ENCODE results near the gene MIPEP. TPM values are rescaled to one million over a fixed set of nuclear protein-coding genes. Genes with fewer than 3 reads are reported as not detected.

Gene MIPEP
- total and polyA plus RNA-seq, 10 of the 15 experiments (the other 5 are each of a cell fraction or from before 2014, with no cell fraction given), result 15.6 to 56.2 (median 29.8) TPM

- intact Hi-C loops (cut with micrococcal nuclease; ENCODE audit: unreplicated experiment), result loop anchor here (5.0 kb wide), 1 partner anchor 37 kb away; no protein-coding TSS in a partner anchor
- ChIA-PET CTCF (interaction anchor here (0.5 to 1.8 kb wide), 3 partner anchors 39 to 179 kb away, joined by 3 to 6 read pairs (median 5); no protein-coding TSS in a partner anchor), POLR2A (no interaction called here), SMC1A (ENCODE audit: uncharacterized antibody, unreplicated experiment) (interaction anchor here (1.0 to 3.3 kb wide), 7 partner anchors 18 to 107 kb away, joined by 3 to 19 read pairs (median 3); no protein-coding TSS in a partner anchor), RAD21 (ENCODE audit: unreplicated experiment) (interaction anchor here (0.9 to 1.6 kb wide), 5 partner anchors 16 to 72 kb away, joined by 3 to 5 read pairs (median 3); no protein-coding TSS in a partner anchor)
- Histone ChIP-seq H3K9ac (ENCODE audit: control insufficient read depth, insufficient read depth, low read length) (no peak overlapping the region), H3K4me3 (no peak overlapping the region), H4K20me1 (ENCODE audit: control insufficient read depth, insufficient read depth) (no peaks in the 10 kb centered on the region), H3K27me3 (replicated peaks in 1 of 2; ENCODE audit: control insufficient read depth in 2 of 2, insufficient read depth in 2 of 2, low read length in 1 of 2) (no peaks in the 10 kb centered on the region), H3K79me2 (ENCODE audit: control insufficient read depth, insufficient read depth, low read length) (no peaks in the 10 kb centered on the region), H2AFZ (ENCODE audit: control insufficient read depth, low read depth, low read length) (no peak overlapping the region), H3K4me2 (ENCODE audit: control insufficient read depth, insufficient read depth) (no peak overlapping the region; the same call in 1 of the 2 replicates), H3K27ac (ENCODE audit: control insufficient read depth, insufficient read depth) (no peak overlapping the region), H3K9me3 (replicated peaks; ENCODE audit: control insufficient read depth, insufficient read depth, low read length) (no peaks in the 10 kb centered on the region), H3K36me3 (ENCODE audit: control insufficient read depth in 2 of 2, insufficient read depth in 2 of 2, low read length in 1 of 2) (no peaks in the 10 kb centered on the region), H3K4me1 (ENCODE audit: control insufficient read depth, insufficient read depth, low read length) (peaks cover 55% of the 10 kb centered on the region)
- 98% methylated on average over 2 of the region's 2 CpGs for WGBS (ENCODE audit: insufficient coverage, insufficient replicate concordance, low lambda C conversion rate, missing lambda C conversion rate)
- no TSS peak for BruUV-seq (replicated peaks)
- in situ Hi-C loops (cut with MboI), result no loop called here
- ATAC-seq (no peak), FAIRE-seq (no peak), DNase-seq (ENCODE audit: low read depth, low spot score) (no peak)
- no peak for TF ChIP-seq IKZF1 (conservative IDR thresholded peaks at IDR 0.05)
- no peak for TF ChIP-seq PAX5 (IDR thresholded peaks at IDR 0.05; ENCODE audit: borderline replicate concordance, low read depth, low read length)
- no peak for TF ChIP-seq TBL1XR1 (IDR thresholded peaks at IDR 0.05; ENCODE audit: low read depth, low read length)
- TF ChIP-seq, protein P1, sequence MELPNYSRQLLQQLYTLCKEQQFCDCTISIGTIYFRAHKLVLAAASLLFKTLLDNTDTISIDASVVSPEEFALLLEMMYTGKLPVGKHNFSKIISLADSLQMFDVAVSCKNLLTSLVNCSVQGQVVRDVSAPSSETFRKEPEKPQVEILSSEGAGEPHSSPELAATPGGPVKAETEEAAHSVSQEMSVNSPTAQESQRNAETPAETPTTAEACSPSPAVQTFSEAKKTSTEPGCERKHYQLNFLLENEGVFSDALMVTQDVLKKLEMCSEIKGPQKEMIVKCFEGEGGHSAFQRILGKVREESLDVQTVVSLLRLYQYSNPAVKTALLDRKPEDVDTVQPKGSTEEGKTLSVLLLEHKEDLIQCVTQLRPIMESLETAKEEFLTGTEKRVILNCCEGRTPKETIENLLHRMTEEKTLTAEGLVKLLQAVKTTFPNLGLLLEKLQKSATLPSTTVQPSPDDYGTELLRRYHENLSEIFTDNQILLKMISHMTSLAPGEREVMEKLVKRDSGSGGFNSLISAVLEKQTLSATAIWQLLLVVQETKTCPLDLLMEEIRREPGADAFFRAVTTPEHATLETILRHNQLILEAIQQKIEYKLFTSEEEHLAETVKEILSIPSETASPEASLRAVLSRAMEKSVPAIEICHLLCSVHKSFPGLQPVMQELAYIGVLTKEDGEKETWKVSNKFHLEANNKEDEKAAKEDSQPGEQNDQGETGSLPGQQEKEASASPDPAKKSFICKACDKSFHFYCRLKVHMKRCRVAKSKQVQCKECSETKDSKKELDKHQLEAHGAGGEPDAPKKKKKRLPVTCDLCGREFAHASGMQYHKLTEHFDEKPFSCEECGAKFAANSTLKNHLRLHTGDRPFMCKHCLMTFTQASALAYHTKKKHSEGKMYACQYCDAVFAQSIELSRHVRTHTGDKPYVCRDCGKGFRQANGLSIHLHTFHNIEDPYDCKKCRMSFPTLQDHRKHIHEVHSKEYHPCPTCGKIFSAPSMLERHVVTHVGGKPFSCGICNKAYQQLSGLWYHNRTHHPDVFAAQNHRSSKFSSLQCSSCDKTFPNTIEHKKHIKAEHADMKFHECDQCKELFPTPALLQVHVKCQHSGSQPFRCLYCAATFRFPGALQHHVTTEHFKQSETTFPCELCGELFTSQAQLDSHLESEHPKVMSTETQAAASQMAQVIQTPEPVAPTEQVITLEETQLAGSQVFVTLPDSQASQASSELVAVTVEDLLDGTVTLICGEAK (IDR thresholded peaks at IDR 0.05; ENCODE audit: borderline replicate concordance), result no peak
- no peak for TF ChIP-seq SKIL (IDR thresholded peaks at IDR 0.05; ENCODE audit: low read depth, poor library complexity, severe bottlenecking)
These were observed 39.5 kb downstream of the MIPEP start for GRCh38 chr13:23849670-23850069.

Measured in GM12878 (cell line).